Panc1 (cell line): ENCODE data around the gene S100P.

ENCODE experiments used
- POLR2AphosphoS5 ChIP-seq: IDR thresholded peaks from 2 replicates; pipeline ENCODE4 v1.6.1; 2012; ENCODE audit warnings: mild to moderate bottlenecking, low read depth, low read length, moderate library complexity
- SIN3A ChIP-seq: IDR thresholded peaks from 2 replicates; pipeline ENCODE4 v1.6.1; 2012; ENCODE audit warnings: low read depth, mild to moderate bottlenecking, low read length, moderate library complexity, borderline replicate concordance; ENCODE audit not compliant: insufficient read depth
- TCF7L2 ChIP-seq: IDR thresholded peaks from 2 replicates; pipeline ENCODE4 v1.6.1; 2011; ENCODE audit warnings: mild to moderate bottlenecking, low read depth, low read length, inconsistent platforms
- TF ChIP-seq, protein P1 (sequence below): fragments of 450-650 bp; IDR thresholded peaks from 2 replicates; pipeline ENCODE4 v1.5.1; 2017; ENCODE audit warnings: mild to moderate bottlenecking
- TF ChIP-seq, protein P2 (sequence below), 2 experiments: IDR thresholded peaks; 2 replicates each; pipeline ENCODE4 v1.6.1; 2011 to 2012; ENCODE audit warnings: low read depth in 2 of 2, control low read depth in 1 of 2, low read length in 1 of 2, mild to moderate bottlenecking in 1 of 2, moderate library complexity in 1 of 2; ENCODE audit not compliant: insufficient read depth in 1 of 2

DNA sequence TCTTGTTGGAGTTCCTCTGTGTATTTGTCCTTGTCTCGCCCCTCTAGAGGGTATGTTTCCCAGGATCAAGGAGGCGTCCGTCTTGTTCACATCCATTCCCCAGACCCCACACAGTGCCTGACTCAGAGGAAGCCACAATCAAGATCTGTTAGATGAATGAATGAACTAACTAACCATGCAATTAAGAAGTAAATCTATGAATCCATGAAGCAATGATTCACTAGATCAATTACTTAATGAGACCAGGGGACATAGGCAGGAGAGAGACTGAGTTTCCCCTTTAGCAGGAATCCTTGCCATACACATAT lies 34.2 kb downstream of the S100P start:
- TF ChIP-seq, protein P1, sequence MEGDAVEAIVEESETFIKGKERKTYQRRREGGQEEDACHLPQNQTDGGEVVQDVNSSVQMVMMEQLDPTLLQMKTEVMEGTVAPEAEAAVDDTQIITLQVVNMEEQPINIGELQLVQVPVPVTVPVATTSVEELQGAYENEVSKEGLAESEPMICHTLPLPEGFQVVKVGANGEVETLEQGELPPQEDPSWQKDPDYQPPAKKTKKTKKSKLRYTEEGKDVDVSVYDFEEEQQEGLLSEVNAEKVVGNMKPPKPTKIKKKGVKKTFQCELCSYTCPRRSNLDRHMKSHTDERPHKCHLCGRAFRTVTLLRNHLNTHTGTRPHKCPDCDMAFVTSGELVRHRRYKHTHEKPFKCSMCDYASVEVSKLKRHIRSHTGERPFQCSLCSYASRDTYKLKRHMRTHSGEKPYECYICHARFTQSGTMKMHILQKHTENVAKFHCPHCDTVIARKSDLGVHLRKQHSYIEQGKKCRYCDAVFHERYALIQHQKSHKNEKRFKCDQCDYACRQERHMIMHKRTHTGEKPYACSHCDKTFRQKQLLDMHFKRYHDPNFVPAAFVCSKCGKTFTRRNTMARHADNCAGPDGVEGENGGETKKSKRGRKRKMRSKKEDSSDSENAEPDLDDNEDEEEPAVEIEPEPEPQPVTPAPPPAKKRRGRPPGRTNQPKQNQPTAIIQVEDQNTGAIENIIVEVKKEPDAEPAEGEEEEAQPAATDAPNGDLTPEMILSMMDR: no peak
- TF ChIP-seq POLR2AphosphoS5 (no peak), SIN3A (no peak), TCF7L2 (no peak)
- TF ChIP-seq, protein P2, sequence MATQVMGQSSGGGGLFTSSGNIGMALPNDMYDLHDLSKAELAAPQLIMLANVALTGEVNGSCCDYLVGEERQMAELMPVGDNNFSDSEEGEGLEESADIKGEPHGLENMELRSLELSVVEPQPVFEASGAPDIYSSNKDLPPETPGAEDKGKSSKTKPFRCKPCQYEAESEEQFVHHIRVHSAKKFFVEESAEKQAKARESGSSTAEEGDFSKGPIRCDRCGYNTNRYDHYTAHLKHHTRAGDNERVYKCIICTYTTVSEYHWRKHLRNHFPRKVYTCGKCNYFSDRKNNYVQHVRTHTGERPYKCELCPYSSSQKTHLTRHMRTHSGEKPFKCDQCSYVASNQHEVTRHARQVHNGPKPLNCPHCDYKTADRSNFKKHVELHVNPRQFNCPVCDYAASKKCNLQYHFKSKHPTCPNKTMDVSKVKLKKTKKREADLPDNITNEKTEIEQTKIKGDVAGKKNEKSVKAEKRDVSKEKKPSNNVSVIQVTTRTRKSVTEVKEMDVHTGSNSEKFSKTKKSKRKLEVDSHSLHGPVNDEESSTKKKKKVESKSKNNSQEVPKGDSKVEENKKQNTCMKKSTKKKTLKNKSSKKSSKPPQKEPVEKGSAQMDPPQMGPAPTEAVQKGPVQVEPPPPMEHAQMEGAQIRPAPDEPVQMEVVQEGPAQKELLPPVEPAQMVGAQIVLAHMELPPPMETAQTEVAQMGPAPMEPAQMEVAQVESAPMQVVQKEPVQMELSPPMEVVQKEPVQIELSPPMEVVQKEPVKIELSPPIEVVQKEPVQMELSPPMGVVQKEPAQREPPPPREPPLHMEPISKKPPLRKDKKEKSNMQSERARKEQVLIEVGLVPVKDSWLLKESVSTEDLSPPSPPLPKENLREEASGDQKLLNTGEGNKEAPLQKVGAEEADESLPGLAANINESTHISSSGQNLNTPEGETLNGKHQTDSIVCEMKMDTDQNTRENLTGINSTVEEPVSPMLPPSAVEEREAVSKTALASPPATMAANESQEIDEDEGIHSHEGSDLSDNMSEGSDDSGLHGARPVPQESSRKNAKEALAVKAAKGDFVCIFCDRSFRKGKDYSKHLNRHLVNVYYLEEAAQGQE (IDR thresholded peaks at IDR 0.05; ENCODE audit: insufficient read depth in 1 of 2, low read depth in 2 of 2, low read length in 1 of 2): no peak
